NCI-H1694 (cell line): Measurements from ENCODE around the gene BACE1-AS.
"Not testable (repeated sequence)": the region's sequence is repeated elsewhere in the genome, so short reads cannot be mapped to it uniquely, and the experiment has no call there.

Source experiments
- DNase-seq: peaks from one replicate; lab custom pipeline; 2025; lab: John Stamatoyannopoulos, UW

The BACE1-AS gene

GRCh38 chr11:117290809-117291396, at the start of gene BACE1-AS:
BACE1-AS (plus strand) TSS chr11:117291346.
- DNase-seq = no peak

GRCh38 chr11:117248341-117248740, 42.8 kb upstream of the BACE1-AS start:
- DNase-seq = no peak

DNA sequence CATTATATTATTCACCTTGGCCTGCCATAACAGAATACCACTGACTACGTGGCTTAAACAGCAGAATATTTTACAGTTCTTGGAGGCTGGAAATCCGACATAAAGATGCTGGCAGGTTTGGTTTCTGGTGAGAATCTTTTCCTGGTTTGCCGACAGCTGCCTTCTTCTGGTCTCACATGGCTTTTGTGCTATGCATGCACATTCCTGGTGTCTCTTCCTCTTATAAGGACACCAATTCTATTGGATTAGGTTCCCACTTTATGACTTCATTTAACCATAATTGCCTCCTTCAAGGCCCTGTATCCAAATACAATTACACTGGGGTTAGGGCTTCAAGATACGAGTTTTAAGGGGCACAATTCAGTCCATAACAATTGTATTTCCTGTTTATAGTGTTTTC, 41.6 kb upstream of the BACE1-AS start:
- DNase-seq = no peak

DNA sequence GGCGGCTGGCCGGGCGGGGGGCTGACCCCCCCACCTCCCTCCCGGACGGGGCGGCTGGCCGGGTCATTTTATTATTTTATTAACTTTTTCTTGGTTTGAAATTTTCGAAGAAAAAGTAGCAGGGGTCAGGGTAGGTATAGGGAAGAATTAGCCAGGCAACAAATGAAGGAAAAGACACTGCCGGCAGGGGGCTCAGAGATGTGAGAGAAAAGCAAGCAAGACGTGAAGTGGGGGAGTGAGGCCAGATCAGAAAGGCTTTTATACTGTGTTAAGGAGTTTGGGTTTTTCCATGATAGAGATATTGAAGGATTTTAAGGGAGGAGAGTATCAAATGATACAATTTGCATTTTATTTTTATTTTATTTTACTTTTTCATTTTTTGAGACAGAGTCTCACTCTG, 39.6 kb upstream of the BACE1-AS start:
- no peak for DNase-seq

GRCh38 chr11:117255966-117256365, 35.2 kb upstream of the BACE1-AS start:
- DNase-seq = no peak

GRCh38 chr11:117256573-117256972, 34.6 kb upstream of the BACE1-AS start:
- DNase-seq = no peak

DNA sequence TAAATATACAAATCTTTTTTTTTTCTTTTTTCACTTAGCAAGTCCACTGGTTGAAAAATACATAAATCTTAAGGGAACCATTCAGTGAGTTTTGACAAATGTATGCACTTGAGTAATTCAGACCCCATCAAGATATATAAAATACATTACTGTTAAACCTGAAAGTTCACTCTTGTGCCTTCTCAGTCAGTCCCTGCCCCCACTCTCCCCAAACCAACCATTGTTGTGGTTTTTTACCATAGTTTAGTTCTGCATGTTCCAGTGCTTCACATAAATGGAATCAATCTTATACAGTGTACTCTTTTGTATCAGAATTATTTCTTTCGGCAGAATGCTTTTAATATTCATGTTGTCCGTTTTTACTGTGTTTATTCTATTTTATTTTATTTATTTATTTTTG, 32.6 kb upstream of the BACE1-AS start:
- no peak for DNase-seq

GRCh38 chr11:117259417-117259816, 31.7 kb upstream of the BACE1-AS start:
- no peak for DNase-seq

GRCh38 chr11:117264624-117265323, 26.4 kb upstream of the BACE1-AS start:
- DNase-seq = not testable (repeated sequence)

- no peak for DNase-seq
Measured at GRCh38 chr11:117265745-117266144, 25.4 kb upstream of the BACE1-AS start.

GRCh38 chr11:117269856-117270255, 21.3 kb upstream of the BACE1-AS start:
- DNase-seq = no peak

- no peak for DNase-seq
Measured at GRCh38 chr11:117271208-117271607, 19.9 kb upstream of the BACE1-AS start.

GRCh38 chr11:117272175-117272574, 19.0 kb upstream of the BACE1-AS start:
- not testable (repeated sequence) for DNase-seq

DNA sequence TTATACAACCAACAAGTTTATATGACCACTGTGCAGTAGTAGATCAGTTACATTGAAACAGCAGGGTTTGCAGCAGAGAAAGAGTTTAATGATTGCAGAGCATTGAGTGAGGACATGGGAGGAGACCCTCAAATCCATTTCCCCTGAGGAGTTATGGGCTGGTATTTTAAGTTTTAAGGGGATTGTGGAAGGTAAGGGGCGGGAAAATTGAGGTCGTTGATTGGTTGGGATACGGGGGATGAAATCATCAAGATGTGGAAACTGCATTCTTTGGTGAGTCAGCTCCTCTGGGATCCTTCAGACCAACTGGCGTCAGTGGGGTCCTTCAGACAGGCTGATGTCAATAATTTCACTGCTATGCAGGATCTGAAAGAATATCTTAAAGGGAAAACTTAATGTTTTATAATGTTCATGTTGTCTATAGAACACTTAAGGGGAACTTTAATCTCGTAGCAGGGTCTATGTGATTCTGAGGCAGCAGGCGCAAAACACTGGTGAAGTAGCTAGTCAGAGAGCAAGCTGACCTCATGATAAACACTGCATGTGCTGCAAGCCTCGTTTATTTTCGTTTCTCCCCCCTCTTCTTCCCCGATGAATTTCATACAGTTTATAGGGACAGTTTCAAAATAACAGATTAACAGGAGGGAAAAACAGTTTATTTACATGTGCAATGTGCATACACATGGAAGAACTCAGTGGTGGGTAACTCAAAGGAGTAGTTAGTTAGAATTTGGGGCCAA, 17.4 kb upstream of the BACE1-AS start:
- no peak for DNase-seq

DNA sequence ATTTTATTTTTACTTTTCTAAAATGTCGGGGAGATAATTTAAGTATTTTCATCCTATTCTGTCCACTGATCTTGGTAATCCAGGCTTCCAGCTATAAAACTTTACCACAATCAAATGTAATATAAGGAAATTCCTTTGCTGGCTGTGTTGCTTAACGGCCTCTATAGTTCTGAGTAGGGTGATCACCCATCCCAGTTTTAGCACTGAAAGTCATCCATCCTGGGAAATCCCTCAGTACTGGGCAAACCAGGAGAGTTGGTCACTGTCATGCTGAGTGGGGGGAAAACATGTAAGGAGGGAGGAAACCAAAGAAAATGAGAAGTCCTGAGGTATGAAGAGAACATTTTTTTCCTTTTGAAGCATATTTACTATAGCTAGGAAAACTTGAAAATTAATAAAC, 12.8 kb upstream of the BACE1-AS start:
- DNase-seq = no peak

GRCh38 chr11:117279711-117280376, 11.3 kb upstream of the BACE1-AS start:
- no peak for DNase-seq

GRCh38 chr11:117281159-117281558, 10.0 kb upstream of the BACE1-AS start:
- no peak for DNase-seq

DNA sequence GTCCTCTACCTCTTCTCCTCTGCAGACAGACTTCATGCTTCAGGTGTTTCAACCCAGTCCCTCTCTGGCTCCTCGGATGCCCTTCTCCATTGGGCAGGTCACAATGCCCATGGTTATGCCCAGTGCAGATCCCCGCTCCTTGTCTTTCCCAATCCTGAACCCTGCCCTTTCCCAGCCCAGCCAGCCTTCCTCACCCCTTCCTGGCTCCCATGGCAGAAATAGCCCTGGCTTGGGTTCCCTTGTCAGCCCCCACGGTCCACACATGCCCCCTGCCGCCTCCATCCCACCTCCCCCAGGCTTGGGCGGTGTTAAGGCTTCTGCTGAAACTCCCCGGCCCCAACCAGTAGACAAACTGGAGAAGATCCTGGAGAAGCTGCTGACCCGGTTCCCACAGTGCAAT, 9.3 kb upstream of the BACE1-AS start:
- DNase-seq = no peak

GRCh38 chr11:117282956-117283355, 8.2 kb upstream of the BACE1-AS start:
- no peak for DNase-seq

GRCh38 chr11:117284053-117284452, 7.1 kb upstream of the BACE1-AS start:
- no peak for DNase-seq

GRCh38 chr11:117286588-117286987, 4.6 kb upstream of the BACE1-AS start:
- DNase-seq = no peak

- DNase-seq = no peak
Measured at GRCh38 chr11:117287668-117288067, 3.5 kb upstream of the BACE1-AS start.

DNA sequence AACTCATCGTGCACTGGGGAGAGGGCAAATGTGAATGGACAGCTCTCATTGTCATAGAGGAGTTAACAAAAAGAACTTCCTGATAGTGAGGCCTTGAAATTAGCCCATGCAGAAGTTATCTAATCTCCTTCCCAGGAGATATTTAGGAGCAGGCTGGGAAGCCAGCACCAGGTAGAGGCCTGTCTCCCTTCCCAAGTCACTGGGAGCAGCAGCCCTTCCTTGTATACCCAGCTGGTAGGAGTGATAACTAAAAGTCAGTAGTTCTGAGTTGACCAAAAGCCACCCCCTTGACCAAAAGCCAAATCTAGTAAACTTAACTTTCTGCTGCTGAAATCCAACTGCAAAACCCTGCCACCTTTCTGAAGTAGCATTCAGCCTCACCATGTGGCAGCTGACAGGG, 1.4 kb upstream of the BACE1-AS start:
- DNase-seq = no peak
